ENCODE measurements around the gene VPREB3. TPM values are rescaled to one million over a fixed set of nuclear protein-coding genes. Genes with fewer than 3 reads are reported as not detected.
A peak's percentile ranks its signal among the peaks of the same experiment; 100 is the strongest.

VPREB3 gene
- total RNA-seq, 2 experiments from 2014 or later, result not detected

DNA sequence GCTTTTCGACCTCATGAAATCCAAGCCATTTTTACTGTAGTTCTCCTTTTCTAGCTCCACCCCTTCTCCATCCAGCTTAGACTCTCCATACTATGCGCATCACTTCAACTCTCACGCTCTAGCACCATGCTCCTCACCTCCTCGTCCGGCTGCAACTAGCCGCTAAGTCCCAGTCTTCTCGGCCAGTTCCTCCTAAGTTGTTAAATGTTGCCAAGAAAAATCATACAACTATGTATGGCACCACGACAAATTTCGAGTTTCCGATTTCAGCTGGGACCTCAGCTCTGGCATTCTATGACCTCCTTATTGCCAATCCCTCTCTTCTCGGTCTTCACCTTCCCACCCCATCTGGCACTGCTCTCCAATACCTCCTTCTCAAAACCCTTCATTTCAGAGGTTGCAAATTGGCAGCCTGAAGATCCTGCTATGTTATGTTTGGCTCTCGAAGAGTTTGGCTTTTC is 4.4 kb downstream of the VPREB3 start:
- ChIA-PET CTCF (interaction anchor here (0.7 kb wide), 1 partner anchor 32 kb away, joined by 3 read pairs; no protein-coding TSS in a partner anchor), POLR2A (interaction anchor here (1.1 to 1.6 kb wide), 2 partner anchors 52 to 54 kb away, joined by 5 to 6 read pairs; no protein-coding TSS in a partner anchor)
- Mint-ChIP-seq H3K27ac (peak overlapping the region; percentile 16), H3K4me3 (peak overlapping the region; percentile 81), H3K4me1 (ENCODE audit: low read depth) (peaks cover 12% of the 10 kb centered on the region), H3K27me3 (no peaks in the 10 kb centered on the region), H3K36me3 (ENCODE audit: low read depth) (peaks cover 14% of the 10 kb centered on the region), H3K9me3 (no peaks in the 10 kb centered on the region)
- DNase-seq, result no peak
- no peaks in the 10 kb centered on the region for H3K9me3 ChIP-seq (ENCODE audit: control insufficient read depth in 1 of 2, insufficient read depth in 1 of 2, low read length in 2 of 2)
- TF ChIP-seq, protein P1, sequence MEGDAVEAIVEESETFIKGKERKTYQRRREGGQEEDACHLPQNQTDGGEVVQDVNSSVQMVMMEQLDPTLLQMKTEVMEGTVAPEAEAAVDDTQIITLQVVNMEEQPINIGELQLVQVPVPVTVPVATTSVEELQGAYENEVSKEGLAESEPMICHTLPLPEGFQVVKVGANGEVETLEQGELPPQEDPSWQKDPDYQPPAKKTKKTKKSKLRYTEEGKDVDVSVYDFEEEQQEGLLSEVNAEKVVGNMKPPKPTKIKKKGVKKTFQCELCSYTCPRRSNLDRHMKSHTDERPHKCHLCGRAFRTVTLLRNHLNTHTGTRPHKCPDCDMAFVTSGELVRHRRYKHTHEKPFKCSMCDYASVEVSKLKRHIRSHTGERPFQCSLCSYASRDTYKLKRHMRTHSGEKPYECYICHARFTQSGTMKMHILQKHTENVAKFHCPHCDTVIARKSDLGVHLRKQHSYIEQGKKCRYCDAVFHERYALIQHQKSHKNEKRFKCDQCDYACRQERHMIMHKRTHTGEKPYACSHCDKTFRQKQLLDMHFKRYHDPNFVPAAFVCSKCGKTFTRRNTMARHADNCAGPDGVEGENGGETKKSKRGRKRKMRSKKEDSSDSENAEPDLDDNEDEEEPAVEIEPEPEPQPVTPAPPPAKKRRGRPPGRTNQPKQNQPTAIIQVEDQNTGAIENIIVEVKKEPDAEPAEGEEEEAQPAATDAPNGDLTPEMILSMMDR (IDR thresholded peaks at IDR 0.05), result no peak
- peaks cover 17% of the 10 kb centered on the region for H3K4me1 ChIP-seq (ENCODE audit: insufficient read depth, low read length)
- no peak overlapping the region for H3K4me3 ChIP-seq (ENCODE audit: low read length)
- intact Hi-C loops (cut with DNase I, micrococcal nuclease), result loop anchor here in 1 of 2 experiments (2.0 kb wide), 1 partner anchor 37 kb away; the partner anchor contains the start of gene SMARCB1
- no peak for ATAC-seq (ENCODE audit: poor library complexity)
- H3K27me3 ChIP-seq (ENCODE audit: control insufficient read depth in 1 of 2, insufficient read depth in 2 of 2, low read length in 2 of 2), result no peaks in the 10 kb centered on the region
- no peak overlapping the region for H3K27ac ChIP-seq (ENCODE audit: low read depth in 1 of 2, low read length in 2 of 2)
- peaks cover 3% of the 10 kb centered on the region for H3K36me3 ChIP-seq (ENCODE audit: insufficient read depth, low read length)

DNA sequence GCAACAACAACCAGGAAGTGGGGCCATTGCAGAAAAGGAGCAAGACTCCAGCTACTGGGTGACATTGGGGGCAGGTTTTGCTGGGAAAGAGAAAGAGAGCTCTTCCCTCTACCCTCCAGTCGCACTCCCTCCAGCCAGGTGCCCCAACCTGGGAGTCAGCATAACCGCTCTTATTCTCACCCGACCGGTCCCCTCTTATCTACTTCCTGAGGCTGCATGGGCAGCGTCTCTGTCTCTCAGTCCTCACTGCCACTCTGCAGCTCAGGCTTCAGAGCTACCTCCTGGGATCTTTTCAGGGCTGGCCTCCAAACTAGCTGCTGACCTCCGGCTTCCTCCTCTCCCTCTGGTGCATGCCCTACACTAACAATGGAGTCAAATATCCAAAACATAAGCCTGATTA is 8.4 kb downstream of the VPREB3 start:
- Mint-ChIP-seq H3K27ac (no peak overlapping the region), H3K27me3 (no peaks in the 10 kb centered on the region), H3K36me3 (ENCODE audit: low read depth) (peaks cover 41% of the 10 kb centered on the region), H3K4me3 (no peak overlapping the region), H3K9me3 (no peaks in the 10 kb centered on the region), H3K4me1 (ENCODE audit: low read depth) (peaks cover 12% of the 10 kb centered on the region)
- Histone ChIP-seq H3K27ac (ENCODE audit: low read depth in 1 of 2, low read length in 2 of 2) (no peak overlapping the region), H3K4me3 (ENCODE audit: low read length) (no peak overlapping the region), H3K9me3 (ENCODE audit: control insufficient read depth in 1 of 2, insufficient read depth in 1 of 2, low read length in 2 of 2) (peaks cover 0 to 15% of the 10 kb centered on the region in 2 experiments), H3K4me1 (ENCODE audit: insufficient read depth, low read length) (peaks cover 11% of the 10 kb centered on the region), H3K27me3 (ENCODE audit: control insufficient read depth in 1 of 2, insufficient read depth in 2 of 2, low read length in 2 of 2) (no peaks in the 10 kb centered on the region), H3K36me3 (ENCODE audit: insufficient read depth, low read length) (peaks cover 25% of the 10 kb centered on the region)
- POLR2A ChIA-PET, result no interaction called here
- CTCF ChIA-PET, result no interaction called here
- intact Hi-C loops (cut with DNase I, micrococcal nuclease), result no loop called here
- TF ChIP-seq, protein P1 (IDR thresholded peaks at IDR 0.05), result no peak
- no peak for ATAC-seq (ENCODE audit: poor library complexity)
- DNase-seq, result no peak

DNA sequence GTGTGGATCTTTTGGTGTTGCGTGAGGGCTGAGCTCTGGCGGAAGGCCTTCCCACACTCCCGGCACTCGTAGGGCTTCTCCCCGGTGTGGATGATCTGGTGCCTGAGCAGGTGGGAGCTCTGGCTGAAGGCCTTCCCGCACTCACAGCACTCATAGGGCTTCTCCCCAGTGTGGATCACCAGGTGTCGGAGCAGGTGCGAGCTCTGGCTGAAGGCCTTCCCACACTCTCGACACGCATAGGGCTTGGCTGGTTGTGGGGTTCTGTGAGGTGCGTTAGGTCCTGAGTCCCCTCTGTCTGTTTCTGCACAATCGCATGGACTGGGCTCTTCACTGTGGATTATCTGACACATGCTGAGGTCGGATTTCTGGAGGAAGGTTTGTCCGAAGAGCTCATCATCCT is 9.7 kb downstream of the VPREB3 start:
- Mint-ChIP-seq H3K27me3 (no peaks in the 10 kb centered on the region), H3K9me3 (no peaks in the 10 kb centered on the region), H3K4me1 (ENCODE audit: low read depth) (no peaks in the 10 kb centered on the region), H3K36me3 (ENCODE audit: low read depth) (peaks cover 42% of the 10 kb centered on the region), H3K4me3 (no peak overlapping the region), H3K27ac (no peak overlapping the region)
- POLR2A ChIA-PET, result interaction anchor here (1.0 kb wide), 1 partner anchor 48 kb away, joined by 4 read pairs; no protein-coding TSS in a partner anchor
- peaks cover 25% of the 10 kb centered on the region for H3K36me3 ChIP-seq (ENCODE audit: insufficient read depth, low read length)
- H3K4me1 ChIP-seq (ENCODE audit: insufficient read depth, low read length), result no peaks in the 10 kb centered on the region
- CTCF ChIA-PET, result no interaction called here
- no peak overlapping the region for H3K4me3 ChIP-seq (ENCODE audit: low read length)
- ATAC-seq (ENCODE audit: poor library complexity), result no peak
- H3K27me3 ChIP-seq (ENCODE audit: control insufficient read depth in 1 of 2, insufficient read depth in 2 of 2, low read length in 2 of 2), result no peaks in the 10 kb centered on the region
- intact Hi-C loops (cut with DNase I, micrococcal nuclease), result no loop called here
- H3K9me3 ChIP-seq (ENCODE audit: control insufficient read depth in 1 of 2, insufficient read depth in 1 of 2, low read length in 2 of 2), result peaks cover 0 to 15% of the 10 kb centered on the region in 2 experiments
- TF ChIP-seq, protein P1 (IDR thresholded peaks at IDR 0.05), result no peak
- DNase-seq, result no peak
- no peak overlapping the region for H3K27ac ChIP-seq (ENCODE audit: low read depth in 1 of 2, low read length in 2 of 2)
